Measurements from ENCODE around the gene FDXR. TPM values are rescaled to one million over a fixed set of nuclear protein-coding genes. Genes with fewer than 3 reads are reported as not detected.
A peak's percentile ranks its signal among the peaks of the same experiment; 100 is the strongest.

Gene FDXR
- total and polyA plus RNA-seq, 12 donors = 159 to 835 (median 444) TPM

GRCh38 chr17:74857191-74857590, 15.6 kb downstream of the FDXR start:
- no peaks in the 10 kb centered on the region for H3K27me3 ChIP-seq
- H3K27ac ChIP-seq = no peak overlapping the region
- intact Hi-C loops (cut with DNase I) = no loop called here

DNA sequence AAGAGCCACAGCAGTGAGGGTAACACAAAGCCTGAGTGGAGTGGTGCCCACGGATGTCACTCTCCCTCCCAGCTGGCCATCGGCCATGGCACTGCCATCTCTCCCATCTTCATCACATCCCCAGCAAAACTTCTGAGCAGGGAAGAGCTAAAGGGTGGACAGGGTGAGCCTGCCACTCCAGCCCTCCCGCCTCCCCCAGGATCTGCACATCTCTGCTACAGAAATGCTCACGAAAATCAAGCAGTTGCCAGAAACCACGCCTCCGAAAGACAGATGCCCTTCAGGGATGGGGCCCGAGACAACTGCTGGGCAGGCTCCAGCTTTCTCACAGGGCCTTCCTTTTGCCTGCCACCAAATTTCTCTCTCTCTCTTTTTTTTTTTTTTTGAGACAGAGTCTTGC, 16.7 kb downstream of the FDXR start:
- Histone ChIP-seq H3K4me3 (no peak overlapping the region), H3K9me3 (replicated peaks in 1 of 3) (no peaks in the 10 kb centered on the region), H3K27me3 (no peaks in the 10 kb centered on the region), H3K27ac (no peak overlapping the region), H3K4me1 (replicated peaks in 1 of 2) (peaks cover 5 to 12% of the 10 kb centered on the region in 2 donors), H3K36me3 (replicated peaks in 1 of 2) (no peaks in the 10 kb centered on the region)
- peak in 6 of 7 donors; percentile 68 to 85 (median 78) for DNase-seq
- intact Hi-C loops (cut with DNase I) = no loop called here
- 40 to 51% (median 45%) methylated on average over 7 of the region's 7 CpGs for WGBS, 4 donors
- TF ChIP-seq POLR2A (IDR thresholded peaks at IDR 0.05) = no peak
- TF ChIP-seq, protein P1, sequence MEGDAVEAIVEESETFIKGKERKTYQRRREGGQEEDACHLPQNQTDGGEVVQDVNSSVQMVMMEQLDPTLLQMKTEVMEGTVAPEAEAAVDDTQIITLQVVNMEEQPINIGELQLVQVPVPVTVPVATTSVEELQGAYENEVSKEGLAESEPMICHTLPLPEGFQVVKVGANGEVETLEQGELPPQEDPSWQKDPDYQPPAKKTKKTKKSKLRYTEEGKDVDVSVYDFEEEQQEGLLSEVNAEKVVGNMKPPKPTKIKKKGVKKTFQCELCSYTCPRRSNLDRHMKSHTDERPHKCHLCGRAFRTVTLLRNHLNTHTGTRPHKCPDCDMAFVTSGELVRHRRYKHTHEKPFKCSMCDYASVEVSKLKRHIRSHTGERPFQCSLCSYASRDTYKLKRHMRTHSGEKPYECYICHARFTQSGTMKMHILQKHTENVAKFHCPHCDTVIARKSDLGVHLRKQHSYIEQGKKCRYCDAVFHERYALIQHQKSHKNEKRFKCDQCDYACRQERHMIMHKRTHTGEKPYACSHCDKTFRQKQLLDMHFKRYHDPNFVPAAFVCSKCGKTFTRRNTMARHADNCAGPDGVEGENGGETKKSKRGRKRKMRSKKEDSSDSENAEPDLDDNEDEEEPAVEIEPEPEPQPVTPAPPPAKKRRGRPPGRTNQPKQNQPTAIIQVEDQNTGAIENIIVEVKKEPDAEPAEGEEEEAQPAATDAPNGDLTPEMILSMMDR (IDR thresholded peaks at IDR 0.05) = no peak

More at GRCh38 chr17:74857191-74857590, 15.6 kb downstream of the FDXR start:
- H3K9me3 ChIP-seq (replicated peaks in 1 of 3) = no peaks in the 10 kb centered on the region
- H3K4me3 ChIP-seq = no peak overlapping the region
- H3K4me1 ChIP-seq (replicated peaks in 1 of 2) = peaks cover 6 to 19% of the 10 kb centered on the region in 2 donors
- 62 to 73% (median 70%) methylated on average over 4 of the region's 4 CpGs for WGBS, 4 donors
- H3K36me3 ChIP-seq (replicated peaks in 1 of 2) = no peaks in the 10 kb centered on the region
- no peak for DNase-seq
- TF ChIP-seq, protein P1 (IDR thresholded peaks at IDR 0.05) = no peak
- TF ChIP-seq POLR2A (IDR thresholded peaks at IDR 0.05) = no peak

GRCh38 chr17:74855323-74855722, 17.5 kb downstream of the FDXR start:
- WGBS, 4 donors = 84 to 92% (median 86%) methylated on average over 2 to 4 of the region's 4 CpGs
- Histone ChIP-seq H3K4me1 (replicated peaks in 1 of 2) (peaks cover 0 to 4% of the 10 kb centered on the region in 2 donors), H3K4me3 (no peak overlapping the region), H3K9me3 (replicated peaks in 1 of 3) (no peaks in the 10 kb centered on the region), H3K27ac (peak overlapping the region in 1 of 5 donors; percentile 24), H3K27me3 (no peaks in the 10 kb centered on the region), H3K36me3 (replicated peaks in 1 of 2) (no peaks in the 10 kb centered on the region)
- intact Hi-C loops (cut with DNase I) = no loop called here
- no peak for TF ChIP-seq POLR2A (IDR thresholded peaks at IDR 0.05)
- TF ChIP-seq, protein P1 (IDR thresholded peaks at IDR 0.05) = no peak
- no peak for DNase-seq

GRCh38 chr17:74854792-74855191, 18.0 kb downstream of the FDXR start:
- Histone ChIP-seq H3K4me3 (no peak overlapping the region), H3K9me3 (replicated peaks in 1 of 3) (no peaks in the 10 kb centered on the region), H3K27me3 (no peaks in the 10 kb centered on the region), H3K36me3 (replicated peaks in 1 of 2) (no peaks in the 10 kb centered on the region), H3K4me1 (replicated peaks in 1 of 2) (no peaks in the 10 kb centered on the region), H3K27ac (no peak overlapping the region)
- intact Hi-C loops (cut with DNase I) = no loop called here
- 83 to 90% (median 87%) methylated on average over 10 to 17 of the region's 17 CpGs for WGBS, 4 donors
- no peak for TF ChIP-seq POLR2A (IDR thresholded peaks at IDR 0.05)
- TF ChIP-seq, protein P1 (IDR thresholded peaks at IDR 0.05) = no peak
- DNase-seq = no peak

All from adrenal gland (tissue), 12 donors.